ENCODE results near the gene FBXO46.

Gene FBXO46, protein sequence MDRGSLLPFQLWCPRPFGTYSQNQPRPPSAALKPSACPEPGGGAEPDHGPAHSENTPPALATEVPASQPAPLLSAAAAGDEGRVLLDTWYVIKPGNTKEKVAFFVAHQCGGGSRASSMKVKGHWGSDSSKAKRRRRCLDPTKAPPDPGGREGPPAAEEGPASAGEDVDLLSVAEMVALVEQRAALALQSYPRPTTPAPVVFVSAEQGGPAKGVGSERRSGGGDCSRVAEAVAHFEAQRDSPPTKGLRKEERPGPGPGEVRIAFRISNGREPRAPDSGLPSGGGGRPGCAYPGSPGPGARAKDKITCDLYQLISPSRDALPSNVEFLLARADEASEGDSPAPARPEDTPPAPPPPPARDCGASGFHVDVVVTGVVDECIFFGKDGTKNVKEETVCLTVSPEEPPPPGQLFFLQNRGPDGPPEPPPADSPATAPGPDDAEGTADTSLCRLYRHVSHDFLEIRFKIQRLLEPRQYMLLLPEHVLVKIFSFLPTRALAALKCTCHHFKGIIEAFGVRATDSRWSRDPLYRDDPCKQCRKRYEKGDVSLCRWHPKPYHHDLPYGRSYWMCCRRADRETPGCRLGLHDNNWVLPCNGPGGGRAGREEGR

DNA sequence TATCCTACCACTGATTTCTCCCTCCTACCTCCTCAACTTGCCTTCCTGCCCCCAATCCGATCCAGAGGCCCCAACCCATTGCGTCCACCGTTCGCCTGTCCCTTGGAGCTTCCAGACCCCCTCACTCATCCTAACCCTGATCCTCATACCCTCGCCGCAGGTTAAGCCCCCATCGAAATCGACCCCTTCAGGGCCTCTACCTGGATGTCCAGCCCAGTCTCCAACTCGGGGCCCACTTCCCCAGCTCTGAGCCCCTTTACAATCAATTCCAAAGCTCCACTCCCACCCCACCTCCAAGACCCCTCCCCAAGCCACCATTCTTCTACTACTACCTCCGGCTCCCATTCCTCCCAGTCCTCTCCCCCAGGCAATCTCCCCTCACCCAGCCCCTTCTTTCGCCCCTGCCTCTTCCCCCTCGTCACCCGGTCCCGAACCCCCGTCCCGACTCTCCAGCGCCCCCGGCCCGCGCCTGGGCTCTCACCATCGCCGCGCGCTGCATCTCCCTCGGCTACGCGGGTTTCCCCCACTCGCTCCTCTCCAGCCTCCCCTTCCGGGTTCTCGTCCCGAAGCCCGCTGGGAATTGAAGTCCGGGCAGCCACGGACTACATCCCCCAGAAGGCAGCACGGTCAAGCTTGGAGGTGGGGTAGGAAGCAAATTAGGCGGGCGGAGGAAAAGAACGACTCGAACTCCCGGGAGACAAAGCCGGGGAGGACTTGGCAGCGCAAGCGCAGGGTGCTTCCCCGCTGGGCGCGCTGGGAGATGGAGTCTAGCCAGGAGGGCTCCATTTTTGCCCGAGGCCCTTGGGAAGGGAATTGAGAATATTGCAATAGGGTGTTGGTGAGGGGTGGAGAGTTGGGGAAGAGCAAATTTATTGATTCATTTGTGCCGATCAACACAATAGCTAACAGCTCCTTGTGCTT, at the start of gene FBXO46:
TSS of gene FBXO46 (minus strand) at position 529 of the 921 bp plus-strand sequence. CDS start 17,401 bp downstream, outside the sequence.
- in situ Hi-C loops (cut with MboI; ENCODE audit: low sequenced_read_pairs), result no loop called here

DNA sequence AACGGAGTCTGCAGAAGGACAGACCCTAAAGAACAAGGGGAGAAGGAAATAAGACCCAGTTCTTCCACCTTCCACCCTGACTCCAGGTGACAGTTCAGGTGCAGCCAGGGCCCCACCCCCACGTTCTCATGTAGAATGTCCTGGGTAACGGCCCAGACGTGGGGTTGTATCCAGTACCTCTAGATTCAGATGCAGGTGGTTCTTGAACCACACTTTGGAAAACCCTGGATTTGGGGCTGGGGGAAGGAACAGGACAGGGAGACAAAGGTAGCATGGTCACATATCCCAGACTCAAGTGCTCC, 49.4 kb upstream of the FBXO46 start:
- in situ Hi-C loops (cut with MboI; ENCODE audit: low sequenced_read_pairs), result no loop called here

DNA sequence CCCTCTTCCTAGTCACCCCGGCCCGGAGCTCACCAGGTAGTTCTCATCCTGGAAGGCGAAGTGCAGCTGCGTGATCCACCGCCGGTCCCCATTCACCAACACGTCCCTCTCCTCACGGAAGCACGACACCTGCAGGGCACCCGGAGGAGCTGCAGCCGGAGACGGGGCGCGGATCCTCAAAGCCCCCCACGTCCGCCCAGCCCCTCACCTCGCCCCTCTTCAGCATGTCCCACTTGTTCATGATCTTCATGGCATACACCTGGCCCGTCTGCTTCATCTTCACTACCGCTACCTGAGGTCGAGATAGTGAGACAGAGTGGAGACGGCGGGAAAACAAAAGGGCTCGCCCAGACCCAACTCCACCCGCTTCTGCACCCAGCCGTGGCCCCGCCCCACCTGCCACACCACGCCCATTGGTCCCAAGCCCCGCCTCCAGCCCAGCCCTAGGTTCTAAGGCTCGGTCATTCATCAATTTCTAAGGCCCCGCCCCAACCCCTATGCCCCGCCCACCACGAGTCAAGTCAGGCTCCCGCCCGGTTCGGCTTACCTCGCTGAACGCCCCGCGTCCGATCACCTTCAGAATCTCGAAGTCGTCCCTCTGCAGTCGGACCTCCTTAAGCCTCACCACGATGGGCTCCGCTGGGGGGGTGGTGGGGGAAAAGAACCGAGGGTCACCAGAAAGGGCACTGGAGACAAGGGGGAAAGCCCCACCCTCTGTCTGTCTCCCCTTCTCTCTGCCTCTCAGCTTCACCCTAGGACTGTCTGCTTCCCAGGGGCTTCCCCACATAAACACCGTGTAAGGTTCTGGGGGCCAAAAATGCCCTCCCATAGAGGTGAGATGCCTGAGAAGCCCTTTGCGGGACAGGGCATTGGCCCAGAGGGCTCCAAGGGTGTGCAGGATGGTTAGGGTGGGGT, 48.8 kb upstream of the FBXO46 start:
- in situ Hi-C loops (cut with MboI; ENCODE audit: low sequenced_read_pairs), result no loop called here

DNA sequence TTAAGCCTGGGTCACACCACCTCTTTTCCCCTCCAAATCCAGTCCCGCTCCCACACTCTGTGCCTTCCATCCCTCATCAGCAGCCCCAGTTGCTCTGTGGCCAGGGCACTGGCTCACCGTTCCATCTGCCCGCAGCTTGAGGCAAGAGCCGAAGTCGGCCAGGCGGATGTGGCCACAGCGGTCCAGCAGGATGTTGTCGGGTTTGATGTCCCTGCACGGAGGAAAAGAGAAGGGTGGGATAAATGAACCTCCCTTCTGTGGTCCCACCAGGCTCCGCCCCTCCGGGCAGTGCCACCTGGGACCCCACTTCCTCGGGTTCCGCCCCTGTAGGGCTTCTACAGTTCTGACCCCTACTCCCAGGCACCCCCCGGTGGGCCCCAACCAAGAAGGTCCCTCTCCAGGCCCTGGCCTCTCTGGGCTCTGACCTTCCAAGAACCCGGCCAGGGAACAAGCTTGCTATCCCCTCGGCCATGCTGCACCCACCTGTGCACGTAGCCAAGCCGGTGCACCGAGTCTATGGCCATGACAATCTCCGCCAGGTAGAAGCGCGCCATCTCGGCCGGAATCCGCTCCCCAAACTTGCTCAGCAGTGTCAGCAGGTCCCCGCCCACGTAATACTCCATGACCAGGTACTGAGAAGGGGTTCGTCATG, 47.4 kb upstream of the FBXO46 start:
- in situ Hi-C loops (cut with MboI; ENCODE audit: low sequenced_read_pairs), result no loop called here

DNA sequence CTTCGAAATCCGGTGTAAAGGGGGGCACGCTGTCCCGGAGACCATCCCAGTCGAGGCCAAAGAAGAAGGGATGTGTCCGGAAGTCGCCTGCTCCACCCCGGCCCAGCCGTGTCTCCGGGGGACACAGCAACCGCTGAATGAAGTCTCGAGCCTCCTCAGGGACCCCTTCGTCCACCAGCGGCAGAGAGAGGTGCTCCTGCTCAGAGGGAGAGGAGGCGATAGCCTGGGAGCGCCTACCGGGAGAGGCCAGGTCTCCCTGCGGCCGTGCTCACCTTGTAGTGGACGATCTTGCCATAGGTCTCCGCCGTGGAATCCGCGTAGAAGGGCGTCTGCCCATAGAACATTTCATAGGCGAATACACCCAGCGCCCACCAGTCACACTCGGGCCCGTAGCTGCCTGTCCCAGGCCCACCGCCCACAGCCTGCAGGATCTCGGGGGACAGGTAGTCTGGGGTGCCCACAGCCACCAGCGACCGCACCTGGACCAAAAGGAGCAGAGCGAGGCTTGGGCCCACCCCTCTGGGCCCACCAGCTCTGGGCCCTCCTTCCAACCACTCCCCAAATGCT, 46.8 kb upstream of the FBXO46 start:
- in situ Hi-C loops (cut with MboI; ENCODE audit: low sequenced_read_pairs), result no loop called here

DNA sequence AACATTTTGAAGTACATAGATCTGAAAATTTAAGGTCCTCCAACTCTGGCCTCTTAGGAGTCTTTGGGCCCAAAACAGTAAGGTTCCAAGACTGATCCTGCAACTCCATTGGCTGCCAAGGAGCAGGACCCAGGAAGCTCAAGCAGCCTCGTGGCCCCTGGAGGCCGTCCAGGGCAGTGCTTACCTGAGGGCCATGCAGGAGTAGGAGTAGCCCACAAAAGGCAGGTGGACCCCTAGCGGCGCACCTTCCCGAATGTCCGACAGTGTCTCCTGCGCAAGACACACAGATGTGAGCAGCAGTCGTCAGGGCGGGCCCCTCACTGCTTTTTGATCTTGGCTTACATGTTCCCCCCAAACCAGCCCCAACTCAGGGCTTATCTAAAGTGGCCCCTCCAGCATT, 44.1 kb upstream of the FBXO46 start:
- in situ Hi-C loops (cut with MboI; ENCODE audit: low sequenced_read_pairs), result no loop called here

DNA sequence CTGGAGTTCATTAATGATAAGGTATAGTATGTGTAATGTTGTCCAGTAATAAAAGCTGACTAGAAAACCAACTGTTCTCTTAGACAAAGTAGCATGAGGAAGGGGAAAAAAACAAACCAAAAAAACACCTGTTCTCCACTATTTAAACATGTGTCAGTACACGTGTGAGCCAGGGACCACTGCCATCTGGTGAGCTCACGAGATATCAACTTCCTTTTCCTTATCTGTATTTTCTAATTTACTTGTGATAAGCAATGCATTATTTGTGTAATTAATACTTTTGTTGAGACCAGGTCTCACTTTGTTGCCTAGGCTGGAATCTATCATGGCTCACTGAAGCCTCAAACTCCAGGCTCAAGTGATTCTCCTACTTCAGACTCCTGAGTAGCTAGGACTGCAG, 42.7 kb upstream of the FBXO46 start:
- in situ Hi-C loops (cut with MboI; ENCODE audit: low sequenced_read_pairs), result no loop called here

DNA sequence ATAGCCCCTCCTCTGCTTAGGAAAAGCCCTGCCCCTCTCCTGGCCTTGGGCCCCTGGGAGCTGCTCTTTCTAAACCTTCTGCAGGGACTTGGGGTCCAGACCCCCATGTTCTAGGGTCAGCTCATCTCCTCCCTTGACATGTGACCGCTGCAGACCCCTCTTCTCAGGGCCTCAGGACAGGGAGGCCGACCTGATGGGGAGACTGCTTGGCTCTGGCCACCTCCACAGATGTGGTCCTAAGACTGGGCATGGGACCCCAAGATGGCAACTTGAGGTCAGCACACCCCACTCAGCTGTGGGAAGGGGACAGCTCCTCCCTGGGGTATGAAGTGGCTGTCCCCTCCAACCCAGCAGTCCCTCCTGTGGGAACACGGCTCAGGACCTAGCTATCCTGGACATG, 42.2 kb upstream of the FBXO46 start:
- in situ Hi-C loops (cut with MboI; ENCODE audit: low sequenced_read_pairs), result no loop called here

DNA sequence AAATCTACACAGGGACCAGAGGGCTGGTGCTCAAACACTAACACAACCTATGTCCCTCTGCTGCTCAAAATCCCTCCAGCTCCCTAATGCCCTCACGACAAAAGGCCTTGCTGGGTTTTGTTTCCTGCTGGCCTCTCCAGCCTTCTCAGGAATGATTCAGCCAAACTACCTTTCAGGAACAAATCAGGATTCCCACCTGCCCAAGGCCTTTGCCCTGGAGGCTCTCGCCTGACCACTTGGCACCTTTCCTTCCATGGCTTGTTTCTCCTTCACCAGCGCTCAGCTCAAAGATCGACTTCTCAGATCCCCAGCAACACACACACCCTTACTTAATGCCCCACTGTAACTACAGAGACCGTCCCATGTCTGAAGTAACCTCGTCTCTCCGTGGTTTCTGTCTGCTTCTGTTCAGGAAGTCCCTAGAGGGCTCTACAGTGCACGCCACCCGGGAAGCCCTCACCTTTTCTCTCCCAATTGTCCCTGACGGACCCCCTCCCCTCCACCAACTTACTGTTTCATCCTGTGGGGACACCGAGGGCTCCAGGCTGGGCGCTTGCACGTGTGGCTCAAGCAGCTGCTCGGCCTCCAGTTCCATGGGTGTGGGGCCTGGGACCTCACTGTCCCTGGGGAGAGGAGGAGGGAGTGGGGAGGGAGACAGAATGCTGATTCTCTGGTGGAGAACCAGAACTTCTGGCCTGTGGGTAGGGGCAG, 41.6 kb upstream of the FBXO46 start:
- in situ Hi-C loops (cut with MboI; ENCODE audit: low sequenced_read_pairs), result no loop called here

DNA sequence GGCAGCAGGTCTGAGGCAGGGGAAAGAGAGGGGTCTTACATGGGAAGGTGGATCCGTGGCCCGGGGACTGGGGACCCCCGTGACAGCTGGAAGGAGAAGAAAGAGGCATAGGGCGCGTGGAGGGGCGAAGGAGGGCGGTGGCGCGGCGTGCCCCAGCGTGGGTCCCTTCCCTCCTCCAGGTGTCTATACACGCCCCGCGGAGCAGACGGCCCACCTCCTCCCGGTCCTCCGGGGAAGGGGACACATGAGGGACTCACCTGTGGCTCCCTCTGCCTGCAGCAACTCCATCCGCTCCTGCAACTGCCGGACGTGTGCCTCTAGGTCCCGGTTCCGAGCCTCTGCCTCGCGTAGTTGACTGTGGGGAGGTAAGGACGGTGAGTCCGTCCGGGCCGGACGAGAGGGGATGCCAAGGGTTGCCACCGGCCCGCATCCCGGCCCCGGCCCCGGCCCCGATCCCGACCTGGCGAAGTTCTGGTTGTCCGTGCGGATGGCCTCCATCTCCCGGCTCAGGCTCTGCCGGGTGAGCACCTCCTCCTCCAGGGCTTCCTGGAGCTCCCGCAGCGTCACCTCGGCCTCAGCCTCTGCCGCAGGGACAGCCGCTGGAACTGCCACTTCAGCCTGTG, 40.7 kb upstream of the FBXO46 start:
- in situ Hi-C loops (cut with MboI; ENCODE audit: low sequenced_read_pairs), result no loop called here

DNA sequence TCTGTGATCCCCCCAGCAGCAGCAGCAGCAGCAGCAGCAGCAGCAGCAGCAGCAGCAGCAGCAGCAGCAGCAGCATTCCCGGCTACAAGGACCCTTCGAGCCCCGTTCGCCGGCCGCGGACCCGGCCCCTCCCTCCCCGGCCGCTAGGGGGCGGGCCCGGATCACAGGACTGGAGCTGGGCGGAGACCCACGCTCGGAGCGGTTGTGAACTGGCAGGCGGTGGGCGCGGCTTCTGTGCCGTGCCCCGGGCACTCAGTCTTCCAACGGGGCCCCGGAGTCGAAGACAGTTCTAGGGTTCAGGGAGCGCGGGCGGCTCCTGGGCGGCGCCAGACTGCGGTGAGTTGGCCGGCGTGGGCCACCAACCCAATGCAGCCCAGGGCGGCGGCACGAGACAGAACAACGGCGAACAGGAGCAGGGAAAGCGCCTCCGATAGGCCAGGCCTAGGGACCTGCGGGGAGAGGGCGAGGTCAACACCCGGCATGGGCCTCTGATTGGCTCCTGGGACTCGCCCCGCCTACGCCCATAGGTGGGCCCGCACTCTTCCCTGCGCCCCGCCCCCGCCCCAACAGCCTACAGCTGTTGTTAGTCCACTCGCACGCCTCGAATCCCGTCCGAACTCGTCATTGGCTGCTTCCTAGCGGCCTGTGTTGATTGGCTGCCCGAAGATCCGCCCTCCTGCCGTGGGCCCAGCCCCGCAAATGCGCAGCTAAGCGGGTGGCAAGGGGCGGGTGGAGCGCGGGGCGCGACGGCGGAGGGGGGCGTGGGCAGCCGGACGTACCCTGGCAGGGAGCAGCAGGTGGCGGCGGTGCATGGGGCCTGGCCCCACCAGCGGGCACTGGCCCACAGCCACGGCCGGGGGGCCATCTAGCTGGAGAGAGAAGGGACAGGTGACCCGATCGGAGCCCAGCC, 39.8 kb upstream of the FBXO46 start:
- in situ Hi-C loops (cut with MboI; ENCODE audit: low sequenced_read_pairs), result no loop called here

DNA sequence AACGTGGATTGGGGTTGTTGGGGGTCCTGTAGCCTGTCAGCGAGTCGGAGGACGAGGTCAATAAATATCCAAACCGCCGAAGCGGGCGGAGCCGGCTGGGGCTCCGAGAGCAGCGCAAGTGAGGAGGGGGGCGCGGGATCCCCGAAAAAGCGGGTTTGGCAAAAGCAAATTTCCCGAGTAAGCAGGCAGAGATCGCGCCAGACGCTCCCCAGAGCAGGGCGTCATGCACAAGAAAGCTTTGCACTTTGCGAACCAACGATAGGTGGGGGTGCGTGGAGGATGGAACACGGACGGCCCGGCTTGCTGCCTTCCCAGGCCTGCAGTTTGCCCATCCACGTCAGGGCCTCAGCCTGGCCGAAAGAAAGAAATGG, 39.1 kb upstream of the FBXO46 start:
- in situ Hi-C loops (cut with MboI; ENCODE audit: low sequenced_read_pairs), result no loop called here

DNA sequence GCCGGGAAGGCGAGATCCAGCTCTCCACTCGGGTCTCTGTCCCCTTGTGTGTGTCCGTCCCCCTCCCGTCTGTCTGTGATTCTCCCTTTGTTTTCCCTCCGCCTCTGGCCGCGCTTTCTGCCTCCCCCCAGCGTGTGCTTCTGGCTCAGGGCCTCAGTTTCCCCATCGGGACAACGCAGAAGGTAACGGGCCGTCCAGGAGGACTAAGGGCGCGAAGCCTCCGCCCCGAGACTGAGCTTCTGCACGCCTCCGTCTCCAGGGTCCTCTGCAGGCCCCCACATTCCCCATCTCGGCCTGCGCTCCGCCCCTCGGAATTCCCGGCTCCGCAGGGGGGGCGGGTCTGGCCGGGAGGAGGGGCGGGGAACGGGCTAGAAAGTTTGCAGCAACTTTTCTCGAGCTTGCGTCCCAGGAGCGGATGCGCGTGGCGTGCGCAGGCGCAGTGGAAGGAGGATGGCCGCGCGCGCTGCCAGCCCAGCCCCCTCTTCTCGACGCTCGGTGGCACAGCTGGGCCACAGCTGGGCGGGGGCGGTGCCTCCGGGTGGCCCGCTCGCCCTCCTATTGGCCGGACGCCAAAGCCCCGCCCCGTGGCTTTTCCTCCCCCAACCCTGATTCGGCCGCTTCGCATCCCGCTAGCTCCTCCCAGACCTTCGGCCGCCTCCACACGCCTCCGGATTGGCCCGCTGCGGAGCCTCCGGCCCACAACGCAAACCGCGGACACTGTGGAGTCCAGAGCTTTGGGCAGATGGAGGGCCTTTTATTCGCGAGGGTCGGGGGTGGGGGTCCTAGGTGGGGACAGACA, 38.5 kb upstream of the FBXO46 start, which contains the start of gene SIX5:
TSS of gene SIX5 (minus strand) at position 269 of the 799 bp plus-strand sequence. CDS start 408 bp downstream, outside the sequence.
- in situ Hi-C loops (cut with MboI; ENCODE audit: low sequenced_read_pairs), result no loop called here

DNA sequence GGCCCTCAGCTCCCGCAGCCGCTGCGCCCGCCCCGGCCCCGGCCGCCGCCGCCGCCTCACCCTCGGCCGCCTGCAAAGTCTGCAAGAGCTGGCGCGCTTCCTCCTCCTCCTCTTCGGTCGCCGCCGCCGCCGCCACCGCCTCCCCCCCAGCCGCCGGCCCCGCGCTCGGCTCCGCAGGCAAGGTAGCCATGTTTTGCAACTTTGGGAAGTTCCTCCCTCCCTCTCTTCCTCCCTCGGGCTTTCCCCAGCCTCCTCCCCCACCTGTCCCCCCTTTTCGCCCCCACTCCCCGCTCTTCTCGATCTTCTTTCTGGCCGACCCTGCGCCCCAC, 37.9 kb upstream of the FBXO46 start:
- in situ Hi-C loops (cut with MboI; ENCODE audit: low sequenced_read_pairs), result no loop called here

DNA sequence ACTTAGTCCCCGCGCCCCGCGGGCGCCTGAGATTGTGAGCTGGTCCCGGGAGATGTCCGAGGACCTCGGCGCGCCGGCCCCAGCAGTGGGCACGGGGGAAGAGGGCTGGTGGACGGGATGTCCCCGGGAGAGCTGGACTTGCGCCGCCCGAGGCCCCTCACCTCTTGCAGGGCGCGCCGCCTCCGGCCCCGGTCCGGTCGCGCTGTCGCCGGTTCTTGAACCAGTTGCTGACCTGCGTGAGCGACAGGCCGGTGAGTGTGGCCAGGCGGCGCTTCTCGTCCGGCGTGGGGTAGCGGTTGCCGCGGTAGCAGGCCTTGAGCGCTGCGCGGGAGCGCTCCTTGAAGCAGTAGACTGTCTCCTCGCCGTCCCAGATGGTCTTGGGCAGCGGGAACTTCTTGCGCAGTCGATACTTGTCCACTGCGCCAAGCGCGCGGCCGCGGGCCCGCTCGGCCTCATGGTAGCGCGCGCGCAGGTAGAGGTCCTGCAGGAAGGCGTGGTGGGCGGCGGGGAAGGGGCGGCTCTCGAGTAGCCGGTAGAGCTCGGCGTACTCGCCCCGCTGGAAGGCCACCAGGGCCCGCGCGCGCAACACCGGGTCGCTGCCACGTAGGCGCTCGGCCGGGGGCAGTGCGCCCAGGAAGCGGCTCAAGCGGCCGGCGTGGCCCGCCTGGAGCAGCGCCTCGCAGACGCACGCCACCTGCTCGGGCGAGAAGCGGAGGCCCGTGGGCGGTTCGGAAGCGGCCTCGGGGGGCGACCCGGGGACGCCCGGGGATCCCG, 37.4 kb upstream of the FBXO46 start:
- in situ Hi-C loops (cut with MboI; ENCODE audit: low sequenced_read_pairs), result no loop called here

DNA sequence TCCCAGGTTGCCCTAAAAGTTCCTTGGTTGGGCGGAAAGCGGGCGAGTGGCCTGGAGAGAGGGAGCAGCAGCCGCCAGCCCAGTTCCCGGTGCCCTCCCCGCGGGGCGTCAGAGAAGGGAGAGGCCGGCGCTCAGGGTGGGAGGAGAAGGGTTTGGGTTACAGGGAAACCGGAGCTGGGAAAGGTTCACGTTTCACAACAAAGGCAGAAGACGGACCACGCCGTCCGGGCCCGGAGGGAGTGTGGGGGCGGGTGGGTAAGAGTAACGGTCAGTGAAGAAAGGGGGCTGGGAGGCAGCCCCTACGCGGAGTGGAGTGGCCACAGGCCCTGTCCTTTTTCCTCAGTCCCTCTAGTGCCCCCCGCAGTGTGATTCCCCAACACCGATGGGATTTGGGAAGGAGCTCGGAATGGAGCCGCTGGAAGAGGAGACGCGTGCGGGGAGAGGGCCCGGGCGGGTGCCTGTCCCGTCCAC, 36.7 kb upstream of the FBXO46 start:
- in situ Hi-C loops (cut with MboI; ENCODE audit: low sequenced_read_pairs), result no loop called here

Data from HL-60/S4 (cell line).